HepG2 (cell line): Measurements from ENCODE around the gene MYL11. TPM values are rescaled to one million over a fixed set of nuclear protein-coding genes. Genes with fewer than 3 reads are reported as not detected.

Experiments used
- AHDC1 ChIP-seq: sonication (generic); formaldehyde crosslinking; IDR thresholded peaks from 2 replicates; pipeline ENCODE4 v1.5.1; 2020; ENCODE audit warnings: mild to moderate bottlenecking, missing genetic modification reagents, borderline replicate concordance
- BCLAF1 ChIP-seq: fragments of 450-650 bp; IDR thresholded peaks from 2 replicates; pipeline ENCODE4 v1.6.1; 2017; ENCODE audit warnings: mild to moderate bottlenecking
- BRD4 ChIP-seq: sonication (generic); formaldehyde crosslinking; IDR thresholded peaks from 2 replicates; pipeline ENCODE4 v1.4.0; 2020; ENCODE audit warnings: missing genetic modification reagents
- CERS6 ChIP-seq: sonication (generic); formaldehyde crosslinking; IDR thresholded peaks from 2 replicates; pipeline ENCODE4 v1.5.0; 2020; ENCODE audit warnings: missing genetic modification reagents
- EED ChIP-seq: sonication (generic); formaldehyde crosslinking; IDR thresholded peaks from 2 replicates; pipeline ENCODE4 v1.5.0; 2020; ENCODE audit warnings: mild to moderate bottlenecking, missing genetic modification reagents
- HOXA7 ChIP-seq: sonication (generic); formaldehyde crosslinking; IDR thresholded peaks from 2 replicates; pipeline ENCODE4 v1.8.1; 2022; ENCODE audit warnings: mild to moderate bottlenecking, missing genetic modification reagents, moderate library complexity
- KAT8 ChIP-seq: IDR thresholded peaks from 2 replicates; pipeline ENCODE4 v1.6.1; 2016; ENCODE audit warnings: missing genetic modification reagents, missing compliant biosample characterization
- KDM5A ChIP-seq: fragments of 200-600 bp; sonication (generic); IDR thresholded peaks from 2 replicates; pipeline ENCODE4 v1.7.0; 2018; ENCODE audit warnings: antibody characterized with exemption, mild to moderate bottlenecking, low read length, borderline replicate concordance
- SMAD3 ChIP-seq: sonication (generic); formaldehyde crosslinking; IDR thresholded peaks from 2 replicates; pipeline ENCODE4 v1.4.0; 2020; ENCODE audit warnings: missing genetic modification reagents
- SNAPC5 ChIP-seq: sonication (generic); formaldehyde crosslinking; IDR thresholded peaks from 2 replicates; pipeline ENCODE4 v1.8.1; 2023; ENCODE audit warnings: mild to moderate bottlenecking, missing genetic modification reagents, borderline replicate concordance
- TBX2 ChIP-seq: sonication (generic); formaldehyde crosslinking; IDR thresholded peaks from 2 replicates; pipeline ENCODE4 v1.5.0; 2020; ENCODE audit warnings: missing genetic modification reagents, mild to moderate bottlenecking, borderline replicate concordance
- TBX3 ChIP-seq: fragments of 450-650 bp; IDR thresholded peaks from 2 replicates; pipeline ENCODE4 v1.6.1; 2017; ENCODE audit warnings: antibody characterized with exemption, mild to moderate bottlenecking, inconsistent platforms, borderline replicate concordance
- TEAD3 ChIP-seq: optimal IDR thresholded peaks from 2 replicates; pipeline ENCODE3; 2016; ENCODE audit warnings: borderline replicate concordance
- TIGD3 ChIP-seq: sonication (generic); formaldehyde crosslinking; IDR thresholded peaks from 2 replicates; pipeline ENCODE4 v1.5.1; 2020; ENCODE audit warnings: mild to moderate bottlenecking, missing genetic modification reagents, borderline replicate concordance
- ZNF605 ChIP-seq: sonication (generic); formaldehyde crosslinking; IDR thresholded peaks from 2 replicates; pipeline ENCODE4 v1.8.0; 2022; ENCODE audit warnings: mild to moderate bottlenecking, missing genetic modification reagents
- ZNF816 ChIP-seq: sonication (generic); formaldehyde crosslinking; IDR thresholded peaks from 2 replicates; pipeline ENCODE4 v1.8.0; 2022; ENCODE audit warnings: missing genetic modification reagents, mild to moderate bottlenecking, borderline replicate concordance
- ZSCAN12 ChIP-seq: sonication (generic); formaldehyde crosslinking; IDR thresholded peaks from 2 replicates; pipeline ENCODE4 v1.9.0; 2021; ENCODE audit warnings: mild to moderate bottlenecking, missing genetic modification reagents
- polyA plus RNA-seq, 8 experiments: library from polyadenylated mRNA; depleted of rRNA in 3 of 8; stranded (reverse) in 7 of 8; unstranded in 1 of 8; fragments of >200 nt; fragmentation: Illumina TruSeq in 4 of 8; extraction: Trizol in 4 of 8; gene quantifications; 2 replicates each; pipeline versions ENCODE4 v1.2.1 to v1.2.3, GENCODE V29; 2011 to 2016; ENCODE audit warnings: low read depth in 4 of 8, missing spikeins in 1 of 8, mixed read lengths in 1 of 8; ENCODE audit not compliant: insufficient read depth in 1 of 8
- total RNA-seq, 5 experiments: library from RNA; depleted of rRNA; stranded (reverse); fragments of >200 nt; fragmentation: Illumina TruSeq; extraction: Trizol; gene quantifications; 2 replicates each; pipeline ENCODE4 v1.2.3, GENCODE V29; 2016; ENCODE audit warnings: low read depth in 1 of 5

Gene MYL11
- total and polyA plus RNA-seq, 2 of the 13 experiments (the other 11 are each of a cell fraction or from before 2014, with no cell fraction given) = not detected

- TF ChIP-seq KDM5A (peak; percentile 88; the same call in 1 of the 2 replicates), BRD4 (CRISPR knock-in tag) (peak; percentile 24), CERS6 (CRISPR knock-in tag) (no peak), SNAPC5 (CRISPR knock-in tag) (peak; percentile 10; the same call in 1 of the 2 replicates), TBX2 (CRISPR knock-in tag) (peak; percentile 88), AHDC1 (peak; percentile 62; the same call in 1 of the 2 replicates), ZNF816 (peak; percentile 95), TIGD3 (CRISPR knock-in tag) (no peak), TBX3 (peak; percentile 75; the same call in 1 of the 2 replicates), ZSCAN12 (CRISPR knock-in tag) (peak; percentile 14; the same call in 1 of the 2 replicates), HOXA7 (no peak), SMAD3 (CRISPR knock-in tag) (peak; percentile 20), ZNF605 (CRISPR knock-in tag) (peak; percentile 97), KAT8 (CRISPR knock-in tag) (peak; percentile 98), BCLAF1 (no peak), TEAD3 (CRISPR knock-in tag) (peak; percentile 90), EED (CRISPR knock-in tag) (peak; percentile 72)
These were observed 19.3 kb upstream of the MYL11 start, which contains the start of gene CD2BP2 (continued) for GRCh38 chr16:30355144-30355953.
